SK-N-SH treated with all-trans-retinoic acid at 6 μM for 48 hours (cell line): ENCODE measurements around the gene GP1BB.

ENCODE experiments used
- ATAC-seq: fragments of 200-7000 bp; cut with Tn5 transposase; 3 replicates; pipeline ENCODE4 v1.9.1; 2020; ENCODE audit warnings: mild to moderate bottlenecking, moderate library complexity
- ARNTL ChIP-seq: fragments of 450-650 bp; formaldehyde crosslinking; IDR thresholded peaks from 2 replicates; pipeline ENCODE4 v1.5.0; 2020; ENCODE audit warnings: low read depth, mild to moderate bottlenecking, moderate library complexity, borderline replicate concordance
- BACH2 ChIP-seq: fragments of 250-450 bp; sonication (Bioruptor Pico); IDR thresholded peaks from 2 replicates; pipeline ENCODE4 v1.9.0; 2021; ENCODE audit warnings: mild to moderate bottlenecking, borderline replicate concordance
- CREB5 ChIP-seq: fragments of 250-450 bp; sonication (Bioruptor Pico); IDR thresholded peaks from 2 replicates; pipeline ENCODE4 v1.5.1; 2020; ENCODE audit warnings: low read depth, mild to moderate bottlenecking, moderate library complexity
- CSDC2 ChIP-seq: fragments of 250-450 bp; sonication (Bioruptor Pico); IDR thresholded peaks from 2 replicates; pipeline ENCODE4 v1.5.0; 2020; ENCODE audit warnings: mild to moderate bottlenecking, moderate library complexity
- CSRNP3 ChIP-seq: fragments of 250-450 bp; sonication (Bioruptor Pico); IDR thresholded peaks from 2 replicates; pipeline ENCODE4 v1.5.1; 2021; ENCODE audit warnings: mild to moderate bottlenecking, moderate library complexity
- ESRRG ChIP-seq: fragments of 250-450 bp; sonication (Bioruptor Pico); IDR thresholded peaks from 2 replicates; pipeline ENCODE4 v1.6.1; 2021; ENCODE audit warnings: mild to moderate bottlenecking
- ISL1 ChIP-seq: fragments of 250-450 bp; sonication (Bioruptor Pico); IDR thresholded peaks from 2 replicates; pipeline ENCODE4 v2.1.2; 2022; ENCODE audit warnings: mild to moderate bottlenecking, moderate library complexity
- OSR1 ChIP-seq: fragments of 250-450 bp; sonication (Bioruptor Pico); IDR thresholded peaks from 2 replicates; pipeline ENCODE4 v1.8.0; 2022; ENCODE audit warnings: moderate library complexity, mild to moderate bottlenecking, inconsistent platforms
- POU6F1 ChIP-seq: fragments of 250-450 bp; sonication (Bioruptor Pico); IDR thresholded peaks from 2 replicates; pipeline ENCODE4 v1.8.0; 2021; ENCODE audit warnings: low read depth, mild to moderate bottlenecking, moderate library complexity, borderline replicate concordance
- PPARA ChIP-seq: fragments of 250-450 bp; sonication (Bioruptor Pico); IDR thresholded peaks from 2 replicates; pipeline ENCODE4 v1.5.0; 2020; ENCODE audit warnings: mild to moderate bottlenecking, borderline replicate concordance
- SNAI2 ChIP-seq: fragments of 250-450 bp; sonication (Bioruptor Pico); IDR thresholded peaks from 2 replicates; pipeline ENCODE4 v1.5.0; 2020; ENCODE audit warnings: mild to moderate bottlenecking, moderate library complexity
- TCF4 ChIP-seq: fragments of 250-450 bp; sonication (Bioruptor Pico); IDR thresholded peaks from 2 replicates; pipeline ENCODE4 v1.8.0; 2021; ENCODE audit warnings: mild to moderate bottlenecking, moderate library complexity, borderline replicate concordance
- ZC3H10 ChIP-seq: fragments of 250-450 bp; sonication (Bioruptor Pico); IDR thresholded peaks from 2 replicates; pipeline ENCODE4 v1.5.1; 2021; ENCODE audit warnings: mild to moderate bottlenecking, moderate library complexity
- ZFP3 ChIP-seq: fragments of 250-450 bp; sonication (Bioruptor Pico); IDR thresholded peaks from 2 replicates; pipeline ENCODE4 v1.5.0; 2020; ENCODE audit warnings: mild to moderate bottlenecking, moderate library complexity
- ZFP30 ChIP-seq: fragments of 450-650 bp; formaldehyde crosslinking; IDR thresholded peaks from 2 replicates; pipeline ENCODE4 v1.5.0; 2022; ENCODE audit warnings: mild to moderate bottlenecking, moderate library complexity
- ZNF565 ChIP-seq: fragments of 450-650 bp; formaldehyde crosslinking; conservative IDR thresholded peaks from 2 replicates; pipeline ENCODE4 v1.5.0; 2020; ENCODE audit warnings: low read depth, mild to moderate bottlenecking, moderate library complexity
- ZNF70 ChIP-seq: fragments of 450-650 bp; formaldehyde crosslinking; IDR thresholded peaks from 2 replicates; pipeline ENCODE4 v1.5.0; 2020; ENCODE audit warnings: mild to moderate bottlenecking, moderate library complexity
- ZNF8 ChIP-seq: fragments of 450-650 bp; formaldehyde crosslinking; IDR thresholded peaks from 2 replicates; pipeline ENCODE4 v1.5.0; 2020; ENCODE audit warnings: mild to moderate bottlenecking, moderate library complexity
- TF ChIP-seq, protein P1 (sequence below): fragments of 250-450 bp; sonication (Bioruptor Pico); IDR thresholded peaks from 2 replicates; pipeline ENCODE4 v1.8.0; 2020; ENCODE audit warnings: mild to moderate bottlenecking, moderate library complexity, borderline replicate concordance
- TF ChIP-seq, protein P2 (sequence below): fragments of 250-450 bp; sonication (Bioruptor Pico); IDR thresholded peaks from 2 replicates; pipeline ENCODE4 v1.5.0; 2020; ENCODE audit warnings: mild to moderate bottlenecking, moderate library complexity

The GP1BB gene

GRCh38 chr22:19714312-19715187, 8.8 kb upstream of the GP1BB start, which contains the start of gene SEPTIN5:
Gene SEPTIN5, plus strand, starts transcription at chr22:19714503. Its CDS starts 86 bp downstream, at chr22:19714589.
- ATAC-seq: no peak
- TF ChIP-seq ZFP30 (CRISPR knock-in tag): no peak
- TF ChIP-seq ISL1 (CRISPR knock-in tag): no peak
- no peak for TF ChIP-seq CSDC2 (CRISPR knock-in tag)
- no peak for TF ChIP-seq BACH2 (CRISPR knock-in tag)
- no peak for TF ChIP-seq CSRNP3 (CRISPR knock-in tag)
- TF ChIP-seq CREB5 (CRISPR knock-in tag): no peak
- no peak for TF ChIP-seq SNAI2
- no peak for TF ChIP-seq ESRRG
- no peak for TF ChIP-seq ARNTL (CRISPR knock-in tag)
- TF ChIP-seq ZFP3: no peak
- TF ChIP-seq, protein P1, sequence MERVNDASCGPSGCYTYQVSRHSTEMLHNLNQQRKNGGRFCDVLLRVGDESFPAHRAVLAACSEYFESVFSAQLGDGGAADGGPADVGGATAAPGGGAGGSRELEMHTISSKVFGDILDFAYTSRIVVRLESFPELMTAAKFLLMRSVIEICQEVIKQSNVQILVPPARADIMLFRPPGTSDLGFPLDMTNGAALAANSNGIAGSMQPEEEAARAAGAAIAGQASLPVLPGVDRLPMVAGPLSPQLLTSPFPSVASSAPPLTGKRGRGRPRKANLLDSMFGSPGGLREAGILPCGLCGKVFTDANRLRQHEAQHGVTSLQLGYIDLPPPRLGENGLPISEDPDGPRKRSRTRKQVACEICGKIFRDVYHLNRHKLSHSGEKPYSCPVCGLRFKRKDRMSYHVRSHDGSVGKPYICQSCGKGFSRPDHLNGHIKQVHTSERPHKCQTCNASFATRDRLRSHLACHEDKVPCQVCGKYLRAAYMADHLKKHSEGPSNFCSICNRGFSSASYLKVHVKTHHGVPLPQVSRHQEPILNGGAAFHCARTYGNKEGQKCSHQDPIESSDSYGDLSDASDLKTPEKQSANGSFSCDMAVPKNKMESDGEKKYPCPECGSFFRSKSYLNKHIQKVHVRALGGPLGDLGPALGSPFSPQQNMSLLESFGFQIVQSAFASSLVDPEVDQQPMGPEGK (CRISPR knock-in tag): no peak
- TF ChIP-seq POU6F1 (CRISPR knock-in tag): no peak

GRCh38 chr22:19715188-19715930, 8.0 kb upstream of the GP1BB start:
- TF ChIP-seq CSRNP3 (CRISPR knock-in tag): no peak
- TF ChIP-seq OSR1 (CRISPR knock-in tag): no peak
- TF ChIP-seq ZNF8: no peak
- no peak for TF ChIP-seq ZC3H10 (CRISPR knock-in tag)
- no peak for TF ChIP-seq SNAI2
- TF ChIP-seq, protein P2, sequence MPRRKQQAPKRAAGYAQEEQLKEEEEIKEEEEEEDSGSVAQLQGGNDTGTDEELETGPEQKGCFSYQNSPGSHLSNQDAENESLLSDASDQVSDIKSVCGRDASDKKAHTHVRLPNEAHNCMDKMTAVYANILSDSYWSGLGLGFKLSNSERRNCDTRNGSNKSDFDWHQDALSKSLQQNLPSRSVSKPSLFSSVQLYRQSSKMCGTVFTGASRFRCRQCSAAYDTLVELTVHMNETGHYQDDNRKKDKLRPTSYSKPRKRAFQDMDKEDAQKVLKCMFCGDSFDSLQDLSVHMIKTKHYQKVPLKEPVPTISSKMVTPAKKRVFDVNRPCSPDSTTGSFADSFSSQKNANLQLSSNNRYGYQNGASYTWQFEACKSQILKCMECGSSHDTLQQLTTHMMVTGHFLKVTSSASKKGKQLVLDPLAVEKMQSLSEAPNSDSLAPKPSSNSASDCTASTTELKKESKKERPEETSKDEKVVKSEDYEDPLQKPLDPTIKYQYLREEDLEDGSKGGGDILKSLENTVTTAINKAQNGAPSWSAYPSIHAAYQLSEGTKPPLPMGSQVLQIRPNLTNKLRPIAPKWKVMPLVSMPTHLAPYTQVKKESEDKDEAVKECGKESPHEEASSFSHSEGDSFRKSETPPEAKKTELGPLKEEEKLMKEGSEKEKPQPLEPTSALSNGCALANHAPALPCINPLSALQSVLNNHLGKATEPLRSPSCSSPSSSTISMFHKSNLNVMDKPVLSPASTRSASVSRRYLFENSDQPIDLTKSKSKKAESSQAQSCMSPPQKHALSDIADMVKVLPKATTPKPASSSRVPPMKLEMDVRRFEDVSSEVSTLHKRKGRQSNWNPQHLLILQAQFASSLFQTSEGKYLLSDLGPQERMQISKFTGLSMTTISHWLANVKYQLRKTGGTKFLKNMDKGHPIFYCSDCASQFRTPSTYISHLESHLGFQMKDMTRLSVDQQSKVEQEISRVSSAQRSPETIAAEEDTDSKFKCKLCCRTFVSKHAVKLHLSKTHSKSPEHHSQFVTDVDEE: no peak
- TF ChIP-seq ZNF70 (CRISPR knock-in tag): no peak
- TF ChIP-seq POU6F1 (CRISPR knock-in tag): no peak
- TF ChIP-seq ZNF565 (CRISPR knock-in tag): no peak
- TF ChIP-seq TCF4 (CRISPR knock-in tag): no peak
- no peak for TF ChIP-seq CSDC2 (CRISPR knock-in tag)
- TF ChIP-seq PPARA (CRISPR knock-in tag): no peak
- no peak for TF ChIP-seq CREB5 (CRISPR knock-in tag)
- no peak for TF ChIP-seq ESRRG
- ATAC-seq: no peak
